Retinal pigment epithelial cell (primary cell): ENCODE results near the gene MFN2.

Experiments used
- DNase-seq: peaks from one replicate; pipeline ENCODE4 v3.0.0-alpha.2; 2010; ENCODE audit warnings: low read depth
- H3K4me3 ChIP-seq: 2 replicates; pipeline ENCODE4 v1.5.1; 2011; ENCODE audit warnings: mild to moderate bottlenecking, low read length, control low read depth, moderate library complexity
- CTCF ChIP-seq: conservative IDR thresholded peaks from 2 replicates; pipeline ENCODE4 v1.5.1; 2011; ENCODE audit warnings: low read depth, low read length, control low read depth, inconsistent platforms

Gene MFN2

GRCh38 chr1:11940260-11940921 is 39.9 kb upstream of the MFN2 start:
- no peak for TF ChIP-seq CTCF
- no peak for DNase-seq
- H3K4me3 ChIP-seq: no peak overlapping the region

GRCh38 chr1:11942280-11942679 is 38.0 kb upstream of the MFN2 start:
- no peak for DNase-seq
- TF ChIP-seq CTCF: no peak
- H3K4me3 ChIP-seq: no peak overlapping the region

GRCh38 chr1:11943619-11944018 is 36.6 kb upstream of the MFN2 start:
- TF ChIP-seq CTCF: no peak

GRCh38 chr1:11944358-11944931 is 35.8 kb upstream of the MFN2 start:
- no peak for TF ChIP-seq CTCF
- no peak overlapping the region for H3K4me3 ChIP-seq
- DNase-seq: peak; percentile 54

More at GRCh38 chr1:11943619-11944018, 36.6 kb upstream of the MFN2 start:
- no peak overlapping the region for H3K4me3 ChIP-seq
- no peak for DNase-seq

- no peak for DNase-seq
- TF ChIP-seq CTCF: no peak
- no peak overlapping the region for H3K4me3 ChIP-seq
Observed at GRCh38 chr1:11946647-11947046, 33.6 kb upstream of the MFN2 start.

- H3K4me3 ChIP-seq: no peak overlapping the region
- no peak for TF ChIP-seq CTCF
- DNase-seq: no peak
Observed at GRCh38 chr1:11948822-11949458, 31.3 kb upstream of the MFN2 start.

GRCh38 chr1:11951901-11952300 is 28.3 kb upstream of the MFN2 start:
- no peak for DNase-seq
- H3K4me3 ChIP-seq: no peak overlapping the region
- no peak for TF ChIP-seq CTCF
